Middle frontal gyrus (tissue), 1 donor: ENCODE data around the gene FREY1.
A peak's percentile ranks its signal among the peaks of the same experiment; 100 is the strongest.
"Not testable (repeated sequence)": the region's sequence is repeated elsewhere in the genome, so short reads cannot be mapped to it uniquely, and the experiment has no call there.

Source experiments
- DNase-seq: peaks from one replicate; pipeline ENCODE4 v3.0.0-alpha.2; 2015; ENCODE audit warnings: low spot score; ENCODE audit errors: extremely low spot score

The FREY1 gene

DNA sequence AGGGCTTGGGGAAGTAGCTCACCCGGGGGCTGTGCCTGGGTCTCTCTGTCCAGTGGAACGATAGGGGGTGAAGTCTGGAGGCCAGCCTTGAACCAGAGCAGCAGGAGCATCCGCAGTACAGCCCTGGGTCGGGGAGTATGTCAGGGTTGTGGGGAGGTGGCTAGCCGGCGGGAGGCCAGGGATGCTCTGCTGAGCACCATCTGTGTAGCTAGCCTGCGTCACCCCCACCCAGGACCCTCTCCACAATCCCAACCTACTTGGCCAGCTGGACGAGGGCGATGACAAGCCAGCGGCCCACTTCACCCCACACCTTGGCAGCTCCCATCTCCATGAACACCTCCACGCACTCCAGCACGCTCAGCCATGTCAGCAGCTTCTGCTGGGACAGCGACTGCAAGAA, 8.4 kb upstream of the FREY1 start:
- DNase-seq = no peak

DNA sequence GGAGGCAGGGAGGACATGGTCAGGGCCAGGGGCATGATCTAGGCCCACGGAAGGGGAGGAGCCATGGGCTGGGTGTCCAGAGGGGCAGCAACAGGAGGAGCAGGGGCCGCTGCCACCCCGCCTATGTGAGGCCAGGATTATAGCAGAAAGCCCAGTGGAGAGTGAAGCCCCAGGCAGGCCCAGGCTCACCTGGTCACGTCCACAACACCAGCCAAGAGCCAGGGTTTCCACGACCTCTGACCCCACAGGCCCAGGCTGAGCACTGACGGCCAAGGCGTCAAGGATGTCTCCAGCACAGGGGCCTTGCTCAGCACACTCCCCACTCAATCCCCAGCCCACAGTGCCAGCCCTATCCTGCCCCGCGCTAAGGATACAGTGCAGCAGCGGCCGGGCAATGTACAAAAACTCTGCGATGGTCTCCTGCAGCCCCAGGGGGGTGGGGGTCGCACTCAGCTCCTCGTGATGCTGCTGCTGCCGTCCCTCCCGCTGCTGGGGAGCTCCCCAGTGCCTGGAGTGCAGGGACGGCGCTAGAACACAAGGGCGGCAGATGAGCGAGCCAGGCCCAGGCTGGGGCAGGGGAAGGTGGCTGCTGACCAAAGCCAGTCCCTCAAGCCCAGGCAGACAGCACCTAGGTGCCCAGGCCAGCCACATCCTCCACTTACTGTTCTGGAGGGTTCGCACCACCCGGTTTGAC, 7.0 kb upstream of the FREY1 start:
- DNase-seq = no peak

DNA sequence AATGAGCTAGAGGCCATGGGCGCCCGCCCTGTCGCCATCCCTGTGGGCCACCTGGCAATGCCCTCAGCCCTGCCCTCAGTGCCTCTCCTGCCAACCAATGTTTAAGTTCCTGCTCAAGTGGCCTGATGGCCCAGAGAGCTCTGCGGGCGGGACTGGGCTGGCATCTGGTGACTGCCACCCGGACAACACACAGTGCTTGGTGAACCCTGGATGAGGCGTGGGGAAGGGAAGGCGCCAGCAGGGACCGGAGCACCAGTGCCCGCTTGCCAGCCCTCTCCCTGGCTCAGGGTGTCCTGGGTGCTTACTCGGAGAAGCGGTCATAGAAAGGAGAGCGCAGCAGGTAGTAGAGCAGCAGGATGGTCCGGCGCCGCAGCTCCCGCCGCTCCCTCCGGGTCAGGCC, 6.4 kb upstream of the FREY1 start:
- DNase-seq = no peak

DNA sequence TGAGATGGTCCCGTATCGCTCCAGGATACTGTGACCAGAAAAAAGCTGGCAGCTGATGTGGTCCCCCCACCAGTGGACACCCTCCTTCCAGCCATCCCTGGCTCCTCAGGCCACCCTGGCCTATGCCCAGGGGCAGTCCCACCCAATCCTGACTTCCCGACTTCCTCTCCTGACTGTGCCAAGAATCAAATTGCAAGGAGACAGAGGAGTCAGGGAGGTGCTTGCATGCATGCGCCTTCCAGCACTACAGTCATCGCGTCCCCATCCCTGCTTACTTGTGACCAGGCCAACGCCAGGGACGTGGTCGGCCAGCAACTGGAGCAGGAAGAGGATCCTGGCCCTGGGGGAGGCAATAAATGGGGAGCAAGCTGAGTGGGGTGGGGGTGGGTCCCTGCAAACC, 3.6 kb upstream of the FREY1 start:
- DNase-seq = no peak

DNA sequence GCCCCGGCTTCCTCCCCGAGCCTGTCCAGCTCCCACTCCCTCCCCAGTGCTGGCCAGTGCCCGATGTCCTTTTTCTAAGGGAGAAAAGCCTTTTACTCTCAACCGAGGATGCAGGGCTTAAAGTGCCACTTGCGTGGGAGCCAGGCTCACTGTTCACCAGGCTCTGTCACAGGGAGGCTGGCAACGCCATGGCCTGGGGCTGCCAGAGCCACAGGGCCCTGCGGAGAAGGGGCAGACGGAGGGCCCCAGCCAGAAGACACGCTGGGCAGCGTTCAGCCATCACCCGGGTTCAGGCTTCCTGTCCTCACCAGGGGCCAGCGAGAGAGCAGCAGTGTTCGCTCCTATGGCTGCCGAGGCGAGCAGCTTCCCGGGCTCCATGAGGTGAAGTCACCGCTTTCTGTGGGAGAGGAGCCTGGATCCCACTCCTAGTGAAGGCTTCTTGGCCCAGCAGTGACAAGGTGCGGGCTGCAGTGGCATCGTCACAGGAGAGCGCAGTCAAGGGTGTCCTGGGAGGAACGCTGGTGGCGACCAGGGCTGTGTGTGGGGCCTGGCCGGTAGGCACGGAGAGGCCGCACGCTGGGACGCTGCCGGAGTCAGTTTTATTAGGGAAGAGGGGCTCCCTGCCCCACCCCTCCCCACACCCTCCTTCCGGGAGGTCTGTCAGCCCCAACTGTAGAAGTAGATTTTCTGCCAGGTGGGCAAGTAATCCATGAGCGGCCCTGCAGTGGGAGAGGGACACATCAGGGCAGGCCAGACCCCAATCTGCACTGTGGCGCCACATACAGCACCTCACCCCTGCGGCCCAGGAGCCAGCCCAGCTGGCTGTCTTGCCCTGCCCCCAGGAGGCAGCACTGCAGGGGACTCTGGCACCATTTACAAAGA, 2.8 kb upstream of the FREY1 start:
- no peak for DNase-seq

DNA sequence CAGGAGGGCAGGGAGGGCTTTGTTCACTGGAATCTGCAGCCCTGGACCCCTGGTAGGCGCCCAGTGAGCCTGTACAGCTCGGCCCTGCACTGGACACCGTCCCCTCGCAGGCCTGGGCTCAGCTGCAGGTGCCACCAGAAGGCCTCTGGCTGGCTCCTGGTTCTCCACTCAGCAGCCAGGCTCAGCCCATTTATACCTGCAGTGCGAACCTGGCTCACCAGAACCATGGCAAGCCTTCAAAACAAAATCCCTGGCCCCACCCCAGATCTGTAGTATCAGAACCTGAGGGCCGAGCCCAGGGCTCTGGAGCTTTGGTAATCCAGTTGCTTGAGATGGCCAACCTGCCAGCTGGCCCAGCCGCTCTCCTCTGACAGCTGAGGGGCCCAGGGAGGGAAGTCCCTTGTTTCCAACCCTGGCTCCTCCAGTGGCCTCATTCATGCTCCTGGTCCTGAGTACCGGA, 870 bp upstream of the FREY1 start:
- no peak for DNase-seq

DNA sequence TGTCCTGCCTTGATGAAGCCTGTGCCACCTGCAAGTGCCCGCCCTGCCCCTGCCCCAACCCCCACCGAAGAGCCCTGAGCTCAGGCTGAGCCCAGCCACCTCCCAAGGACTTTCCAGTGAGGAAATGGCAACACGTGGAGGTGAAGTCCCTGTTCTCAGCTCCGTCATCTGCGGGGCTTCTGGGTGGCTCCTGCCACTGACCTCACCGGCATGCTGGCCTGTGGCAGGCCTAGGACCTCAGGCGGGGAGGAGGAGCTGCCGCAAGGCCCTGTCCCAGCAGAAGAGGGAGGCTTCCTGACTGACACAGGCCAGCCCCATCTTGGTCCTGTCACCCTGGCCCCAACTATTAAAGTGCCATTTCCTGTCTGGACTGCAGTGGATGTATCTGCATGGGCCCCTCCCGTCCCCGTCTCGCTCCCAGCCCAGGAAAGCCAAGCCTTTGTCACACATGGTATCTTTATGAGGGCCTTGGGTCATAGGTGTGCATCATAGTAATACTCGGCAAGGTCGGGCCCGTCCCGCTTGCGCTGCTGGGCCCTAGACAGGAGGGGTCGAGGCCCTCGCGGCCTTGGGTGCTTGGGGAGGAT, 882 bp downstream of the FREY1 start:
- DNase-seq = no peak

DNA sequence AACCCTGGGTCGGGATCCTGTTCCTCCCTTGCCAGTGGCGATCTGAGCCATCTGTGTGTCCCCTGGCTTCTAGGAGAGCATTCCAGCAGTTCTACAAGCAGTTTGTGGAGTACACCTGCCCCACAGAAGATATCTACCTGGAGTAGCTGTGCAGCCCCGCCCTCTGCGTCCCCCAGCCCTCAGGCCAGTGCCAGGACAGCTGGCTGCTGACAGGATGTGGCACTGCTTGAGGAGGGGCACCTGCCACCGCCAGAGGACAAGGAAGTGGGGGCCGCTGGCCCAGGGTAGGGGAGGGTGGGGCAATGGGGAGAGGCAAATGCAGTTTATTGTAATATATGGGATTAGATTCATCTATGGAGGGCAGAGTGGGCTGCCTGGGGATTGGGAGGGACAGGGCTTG, 1.5 kb downstream of the FREY1 start:
- DNase-seq = not testable (repeated sequence)

DNA sequence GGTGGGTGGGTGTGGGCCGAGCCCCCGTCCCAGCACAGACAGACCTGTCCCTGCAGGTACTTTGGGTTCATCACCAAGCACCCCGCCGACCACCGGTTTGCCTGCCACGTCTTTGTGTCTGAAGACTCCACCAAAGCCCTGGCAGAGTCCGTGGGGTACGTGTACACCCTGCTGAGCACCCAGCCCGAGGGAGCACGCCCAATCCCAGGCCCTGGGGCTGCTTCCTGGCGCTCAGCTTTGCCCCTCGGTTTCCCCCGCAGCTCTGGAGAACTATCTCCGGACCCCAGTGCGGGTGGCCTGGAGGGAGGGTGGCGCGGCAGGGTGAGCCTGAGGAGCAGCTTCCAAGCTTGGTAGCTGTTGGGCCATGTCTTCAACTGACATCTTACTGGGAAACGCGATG, 2.0 kb downstream of the FREY1 start:
- no peak for DNase-seq

DNA sequence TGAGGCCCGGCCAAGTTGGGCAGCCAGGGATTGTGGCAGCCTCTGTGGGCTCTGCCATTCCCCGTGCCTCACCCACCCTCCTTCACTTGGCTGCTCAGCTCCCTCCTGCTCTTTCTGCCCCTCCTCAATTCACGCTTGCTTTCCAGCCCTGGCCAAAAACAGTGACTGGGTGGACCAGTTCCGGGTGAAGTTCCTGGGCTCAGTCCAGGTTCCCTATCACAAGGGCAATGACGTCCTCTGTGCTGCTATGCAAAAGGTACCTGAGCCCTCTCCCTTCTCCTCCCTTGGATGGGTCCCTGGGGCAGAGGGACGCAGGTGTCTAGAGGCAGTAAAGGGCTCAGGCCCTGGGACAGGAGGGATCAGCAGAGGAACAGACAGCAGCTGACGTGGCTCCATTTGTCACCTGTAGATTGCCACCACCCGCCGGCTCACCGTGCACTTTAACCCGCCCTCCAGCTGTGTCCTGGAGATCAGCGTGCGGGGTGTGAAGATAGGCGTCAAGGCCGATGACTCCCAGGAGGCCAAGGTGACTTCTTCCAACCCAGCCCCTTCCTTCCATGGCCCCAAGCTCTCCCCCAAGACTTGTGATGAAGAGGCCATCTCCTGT, 2.7 kb downstream of the FREY1 start:
- no peak for DNase-seq

DNA sequence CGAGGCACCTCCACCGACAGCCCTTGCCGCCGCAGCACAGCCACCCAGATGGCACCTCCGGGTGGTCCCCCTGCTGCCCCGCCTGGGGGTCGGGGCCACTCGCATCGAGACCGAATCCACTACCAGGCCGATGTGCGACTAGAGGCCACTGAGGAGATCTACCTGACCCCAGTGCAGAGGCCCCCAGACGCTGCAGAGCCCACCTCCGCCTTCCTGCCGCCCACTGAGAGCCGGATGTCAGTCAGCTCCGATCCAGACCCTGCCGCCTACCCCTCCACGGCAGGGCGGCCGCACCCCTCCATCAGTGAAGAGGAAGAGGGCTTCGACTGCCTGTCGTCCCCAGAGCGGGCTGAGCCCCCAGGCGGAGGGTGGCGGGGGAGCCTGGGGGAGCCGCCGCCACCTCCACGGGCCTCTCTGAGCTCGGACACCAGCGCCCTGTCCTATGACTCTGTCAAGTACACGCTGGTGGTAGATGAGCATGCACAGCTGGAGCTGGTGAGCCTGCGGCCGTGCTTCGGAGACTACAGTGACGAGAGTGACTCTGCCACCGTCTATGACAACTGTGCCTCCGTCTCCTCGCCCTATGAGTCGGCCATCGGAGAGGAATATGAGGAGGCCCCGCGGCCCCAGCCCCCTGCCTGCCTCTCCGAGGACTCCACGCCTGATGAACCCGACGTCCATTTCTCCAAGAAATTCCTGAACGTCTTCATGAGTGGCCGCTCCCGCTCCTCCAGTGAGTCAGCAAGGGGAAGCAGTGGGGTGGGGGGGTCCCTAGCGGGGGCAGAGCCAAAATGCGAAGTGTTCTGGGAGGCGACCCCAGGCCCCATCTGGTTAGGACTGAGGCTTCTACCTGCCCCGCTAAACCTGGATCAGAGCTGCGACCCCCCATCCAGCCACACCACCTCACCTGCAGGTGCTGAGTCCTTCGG, 4.4 kb downstream of the FREY1 start:
- no peak for DNase-seq

DNA sequence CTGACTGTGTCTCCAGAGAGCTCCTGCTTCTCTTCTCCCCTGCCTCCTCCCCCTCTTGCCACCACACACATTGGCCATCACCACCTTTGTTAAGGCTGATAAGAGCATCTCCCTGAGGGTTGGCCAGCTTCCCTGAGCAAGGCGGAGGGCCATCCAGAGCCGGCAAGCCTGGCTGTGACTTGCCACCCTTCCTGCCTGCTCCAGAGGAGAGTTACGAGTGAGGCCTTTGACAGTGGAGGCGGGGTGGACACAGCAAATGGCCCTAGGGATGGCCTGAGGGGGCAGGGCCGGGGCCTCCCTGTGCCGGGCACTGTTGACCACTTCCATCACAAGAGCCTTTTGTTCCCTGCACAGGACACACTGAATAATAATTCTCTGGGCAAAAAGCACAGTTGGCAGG, 5.4 kb downstream of the FREY1 start:
- DNase-seq = peak; percentile 55

DNA sequence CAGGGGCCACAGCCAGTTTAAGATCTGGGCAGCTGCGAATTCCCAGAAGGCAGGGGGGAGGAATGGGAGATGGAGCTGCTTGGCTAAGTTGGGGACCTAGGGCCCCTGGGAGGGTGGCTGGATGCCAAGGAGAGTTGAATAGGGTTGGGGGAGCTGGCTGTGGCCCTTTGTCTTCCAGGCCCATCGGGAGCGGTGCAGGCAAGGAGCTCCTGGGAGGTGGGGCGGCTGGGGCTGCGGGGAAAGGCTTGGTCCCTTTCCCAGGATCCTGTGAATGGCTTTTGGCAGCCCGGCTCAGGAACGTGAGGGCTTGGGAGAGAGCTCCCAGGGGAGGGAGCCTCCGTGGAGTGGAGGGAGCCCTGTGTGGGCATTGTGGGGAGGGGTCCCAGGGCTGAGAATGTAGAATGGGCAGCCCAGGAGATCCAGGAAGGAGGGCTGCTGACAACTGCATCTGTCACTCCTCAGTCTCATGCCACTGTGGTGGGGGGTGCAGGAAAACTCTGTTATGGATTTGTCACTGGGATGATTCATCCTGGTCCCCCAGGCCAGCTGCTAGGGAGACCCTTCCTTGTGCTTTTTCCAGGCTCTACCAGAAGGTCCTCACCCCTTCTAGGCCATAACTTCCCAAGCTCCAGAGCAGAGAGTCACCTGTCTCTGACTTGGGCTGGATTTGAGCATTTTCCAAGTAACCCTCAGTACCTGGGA, 6.0 kb downstream of the FREY1 start:
- no peak for DNase-seq

DNA sequence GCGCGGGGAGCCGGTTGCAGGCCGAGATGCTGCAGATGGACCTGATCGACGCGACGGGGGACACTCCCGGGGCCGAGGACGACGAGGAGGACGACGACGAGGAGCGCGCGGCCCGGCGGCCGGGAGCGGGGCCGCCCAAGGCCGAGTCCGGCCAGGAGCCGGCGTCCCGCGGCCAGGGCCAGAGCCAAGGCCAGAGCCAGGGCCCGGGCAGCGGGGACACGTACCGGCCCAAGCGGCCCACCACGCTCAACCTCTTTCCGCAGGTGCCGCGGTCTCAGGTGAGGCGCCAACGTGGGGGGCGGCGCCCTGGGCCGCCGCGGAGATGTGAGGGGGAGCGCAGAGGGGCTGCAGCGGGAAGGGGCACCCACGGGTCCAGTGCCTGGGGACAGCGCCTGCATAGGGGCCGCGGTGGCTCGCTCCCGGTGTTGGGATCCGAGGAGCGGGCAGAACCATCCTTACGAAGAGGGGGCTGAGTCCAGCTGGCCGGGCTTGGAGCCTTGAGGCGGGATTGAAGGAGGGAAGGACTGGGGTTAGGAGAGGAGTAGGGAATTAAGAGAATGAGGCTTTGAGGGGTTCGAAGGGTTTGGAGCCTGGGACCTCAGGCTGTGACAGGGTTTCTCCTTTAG, 6.8 kb downstream of the FREY1 start:
- not testable (repeated sequence) for DNase-seq

DNA sequence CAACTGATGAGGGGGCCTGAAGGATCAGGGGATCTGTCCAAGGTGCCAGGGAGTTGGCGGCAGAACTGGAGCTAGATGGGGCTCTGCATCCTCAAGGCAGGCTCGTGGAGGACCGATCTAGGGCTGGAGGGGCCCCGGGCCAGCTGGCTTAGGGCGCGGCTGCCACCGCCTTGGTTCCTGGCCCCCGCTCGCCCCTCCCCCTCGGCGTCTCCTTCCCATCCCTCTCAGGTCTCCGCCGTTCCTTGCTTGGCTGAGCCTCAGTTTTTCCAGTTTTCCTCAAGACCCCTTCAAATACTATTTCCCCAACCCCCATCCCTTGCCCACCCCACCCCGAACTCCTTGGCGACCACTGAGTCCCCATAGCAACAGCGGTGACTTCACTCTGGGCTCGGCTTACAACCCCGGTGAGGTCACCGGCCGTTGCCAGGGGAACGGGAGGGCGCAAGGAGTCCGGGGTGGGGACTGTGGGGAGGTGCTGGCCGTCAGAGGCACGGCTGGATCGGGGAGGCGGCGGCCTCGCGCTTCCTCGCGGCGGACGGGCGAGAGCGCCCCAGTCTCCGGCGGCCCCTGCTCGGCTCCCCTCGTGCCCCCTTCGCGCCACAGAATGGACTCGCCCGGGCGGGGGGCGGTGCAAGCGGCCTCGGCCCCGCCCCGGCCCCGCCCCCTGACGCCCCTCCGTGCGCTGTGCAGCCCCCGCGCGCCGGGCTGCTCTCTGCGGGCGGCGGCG, 7.5 kb downstream of the FREY1 start:
- peak; percentile 82 for DNase-seq

DNA sequence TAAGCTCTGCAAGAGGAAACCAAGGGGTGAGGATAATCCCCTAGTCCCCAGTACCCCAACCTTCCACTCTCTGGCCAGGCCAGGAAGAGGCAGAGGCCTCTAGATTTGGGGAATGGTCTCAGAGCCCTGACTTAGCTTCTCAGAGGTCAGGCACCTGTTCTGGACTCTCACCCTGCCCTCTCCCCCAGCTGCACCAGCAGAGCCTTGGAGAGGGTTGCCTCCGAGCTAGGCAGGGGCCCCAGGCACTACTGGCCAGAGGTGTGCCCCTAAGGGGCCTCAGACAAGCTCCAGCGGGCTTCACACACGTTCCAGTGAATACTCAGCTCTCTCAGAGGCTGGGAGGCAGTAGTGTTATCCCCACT, 8.0 kb downstream of the FREY1 start:
- DNase-seq = no peak

DNA sequence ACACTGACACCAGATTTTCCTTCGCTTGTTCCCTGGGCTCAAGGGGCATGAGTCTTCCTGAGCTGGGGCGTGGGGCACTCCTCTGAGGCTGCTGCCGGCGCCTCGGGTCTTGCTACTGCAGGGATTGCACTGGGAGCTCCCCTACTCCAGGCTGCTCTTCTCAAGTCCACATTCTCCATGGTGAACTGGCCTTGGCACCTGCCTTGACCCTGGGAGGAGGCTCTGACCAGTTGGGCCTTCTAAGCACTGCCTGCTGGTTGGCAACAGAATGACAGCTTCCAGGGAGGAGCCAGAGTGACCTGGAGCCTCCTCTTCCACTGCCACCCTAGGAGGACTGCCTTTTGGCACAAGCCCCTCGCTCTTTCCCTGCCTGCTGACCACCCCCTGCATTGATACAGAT, 9.5 kb downstream of the FREY1 start:
- no peak for DNase-seq

DNA sequence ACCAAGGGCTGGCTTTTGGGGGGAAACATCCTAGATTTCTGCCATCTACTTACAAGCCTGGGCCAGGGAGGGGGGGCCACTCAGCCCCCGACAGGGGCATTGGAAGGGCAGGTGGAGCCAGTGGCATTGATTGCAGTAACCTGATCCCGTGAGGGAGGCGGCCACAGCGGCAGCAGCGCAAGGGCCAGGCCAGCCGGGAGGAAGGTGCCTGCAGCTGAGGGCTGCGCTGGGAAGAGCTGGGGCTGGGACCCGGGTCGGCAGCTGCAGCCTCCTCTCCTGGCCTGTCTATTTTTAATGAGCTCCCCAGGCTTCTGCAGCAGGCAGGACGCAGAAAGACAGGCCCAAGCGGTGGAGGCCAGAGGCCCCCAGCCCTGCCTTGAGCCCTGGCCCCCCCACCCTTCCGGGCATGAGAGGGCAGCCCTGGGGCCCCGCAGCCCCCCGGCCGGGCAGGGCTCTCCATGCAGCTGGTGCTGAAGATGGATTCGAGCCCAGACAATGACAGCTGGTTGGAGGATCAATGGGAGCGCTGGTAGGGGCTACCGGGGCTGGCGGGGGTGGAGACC, 10.6 kb downstream of the FREY1 start:
- DNase-seq = no peak
